SU-DHL-6 (cell line): Measurements from ENCODE around the gene ECT2.

ENCODE experiments used
- CTCF ChIP-seq: fragments of 200-600 bp; sonication (generic); IDR thresholded peaks from one replicate; pipeline ENCODE4 v1.5.1; 2017; ENCODE audit warnings: antibody characterized with exemption, mild to moderate bottlenecking, low read length, moderate library complexity; ENCODE audit not compliant: insufficient read depth, poor library complexity, severe bottlenecking
- EZH2phosphoT487 ChIP-seq: fragments of 200-600 bp; sonication (generic), shearing (Covaris generic); conservative IDR thresholded peaks from 2 replicates; pipeline ENCODE4 v1.6.1; 2018; ENCODE audit warnings: mild to moderate bottlenecking, antibody characterized with exemption, low read length, moderate library complexity, mixed read lengths

DNA sequence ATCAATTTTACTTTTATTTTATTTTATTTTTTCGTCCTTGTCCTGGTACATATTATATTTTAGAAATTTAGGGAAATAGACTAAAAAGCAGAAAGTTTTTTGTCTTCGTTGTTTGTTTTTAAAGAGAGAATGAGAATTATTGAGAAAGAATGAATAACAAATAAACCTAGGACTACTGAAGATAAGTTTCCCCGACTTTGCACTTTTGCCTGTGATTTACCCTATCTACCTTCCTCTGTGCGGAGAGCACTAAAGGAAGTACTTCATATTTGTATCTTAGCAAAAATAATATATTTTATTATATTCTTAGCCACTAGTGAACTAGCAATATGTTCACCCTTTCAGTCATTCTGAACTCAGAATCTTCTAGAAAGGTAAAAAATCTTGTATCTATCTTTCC is 60.6 kb downstream of the ECT2 start:
- TF ChIP-seq CTCF (no peak), EZH2phosphoT487 (no peak)
